HCT116 (cell line): ENCODE data around the gene NCAPD2. TPM values are rescaled to one million over a fixed set of nuclear protein-coding genes. Genes with fewer than 3 reads are reported as not detected.
"Not testable (repeated sequence)": the region's sequence is repeated elsewhere in the genome, so short reads cannot be mapped to it uniquely, and the experiment has no call there.

Source experiments
- ATAC-seq: fragments of 200-7000 bp; cut with Tn5 transposase; 2 replicates; pipeline ENCODE4 v1.9.1; 2020; ENCODE audit warnings: mild to moderate bottlenecking, moderate library complexity
- BruUV-seq: library from RNA; stranded (reverse); fragments of 400-500 nt; replicated peaks from 2 replicates; lab custom pipeline; 2021; lab: Mats Ljungman, UMichigan
- CTCF ChIA-PET: fragments of 300-600 bp; sonication (Branson Sonifier 250); formaldehyde crosslinking; loops from one replicate; lab custom pipeline; 2021; ENCODE audit warnings: antibody characterized with exemption; lab: Charles Lee
- POLR2A ChIA-PET: fragments of 300-600, 350-600 bp; sonication (Branson Sonifier 250); formaldehyde crosslinking; loops from one replicate; lab custom pipeline; 2021; ENCODE audit warnings: antibody characterized with exemption; lab: Charles Lee
- RAD21 ChIA-PET, 2 experiments: fragments of 300-600 bp; sonication (Branson Sonifier 250); formaldehyde crosslinking; loops; one replicate each; lab custom pipeline; 2023; ENCODE audit warnings: low total read pairs in 2 of 2; ENCODE audit not compliant: uncharacterized antibody in 2 of 2, unreplicated experiment in 2 of 2, low non-redundant PET in 1 of 2; lab: Charles Lee
- DNase-seq: peaks from one replicate; pipeline ENCODE4 v3.0.0-alpha.2; 2010; ENCODE audit warnings: low read depth, low spot score
- H2AFZ ChIP-seq: fragments of 200-600 bp; shearing (Covaris generic), sonication (generic); 2 replicates; pipeline ENCODE4 v1.6.1; 2017; ENCODE audit warnings: low read depth, mixed run types, mixed read lengths, antibody characterized with exemption, low read length; ENCODE audit not compliant: poor library complexity, severe bottlenecking
- H3K27ac ChIP-seq: 2 replicates; pipeline ENCODE4 v1.5.1; 2012; ENCODE audit warnings: low read depth, low read length
- H3K27me3 ChIP-seq: fragments of 200-600 bp; sonication (generic); 2 replicates; pipeline ENCODE4 v1.6.1; 2016; ENCODE audit warnings: mixed run types, low read length, mixed read lengths; ENCODE audit not compliant: insufficient read depth
- H3K36me3 ChIP-seq, 2 experiments: fragments of 200-500 bp in 1 of 2; fragments of 200-600 bp in 1 of 2; sonication (Bioruptor generic) in 1 of 2; sonication (generic) in 1 of 2; 2 replicates each; pipeline versions ENCODE4 v1.5.1 to v1.6.1; 2014 to 2016; ENCODE audit warnings: low read length in 2 of 2, inconsistent platforms in 1 of 2, mixed read lengths in 1 of 2, mixed run types in 1 of 2; ENCODE audit not compliant: insufficient read depth in 2 of 2, control insufficient read depth in 1 of 2
- H3K4me1 ChIP-seq, 2 experiments: fragments of 200-600 bp in 1 of 2; sonication (generic) in 1 of 2; 2 replicates each; pipeline versions ENCODE4 v1.5.1 to v1.6.1; 2012 to 2017; ENCODE audit warnings: low read length in 2 of 2, inconsistent platforms in 1 of 2, mild to moderate bottlenecking in 1 of 2, mixed read lengths in 1 of 2, mixed run types in 1 of 2, moderate library complexity in 1 of 2; ENCODE audit not compliant: insufficient read depth in 2 of 2, control insufficient read depth in 1 of 2
- H3K4me2 ChIP-seq: fragments of 200-600 bp; sonication (generic); 2 replicates; pipeline ENCODE4 v1.6.1; 2017; ENCODE audit warnings: mixed run types, low read length, mixed read lengths
- H3K4me3 ChIP-seq, 2 experiments: fragments of 200-600 bp in 1 of 2; sonication (generic) in 1 of 2; replicated peaks in 1 of 2; 2 replicates each; pipeline ENCODE4 v1.5.1; 2011 to 2016; ENCODE audit warnings: low read length in 2 of 2, control low read depth in 1 of 2, low read depth in 1 of 2, mild to moderate bottlenecking in 1 of 2, mixed read lengths in 1 of 2, mixed run types in 1 of 2
- H3K79me2 ChIP-seq: fragments of 200-600 bp; sonication (generic); 2 replicates; pipeline ENCODE4 v1.6.1; 2017; ENCODE audit warnings: mild to moderate bottlenecking, mixed run types, low read length, moderate library complexity, mixed read lengths; ENCODE audit not compliant: insufficient read depth
- H3K9ac ChIP-seq: fragments of 200-600 bp; sonication (generic); 2 replicates; pipeline ENCODE4 v1.6.1; 2016; ENCODE audit warnings: low read length, mixed read lengths
- H3K9me2 ChIP-seq: fragments of 200-600 bp; sonication (generic), shearing (Covaris generic); 2 replicates; pipeline ENCODE4 v1.6.1; 2017; ENCODE audit warnings: mixed run types, mild to moderate bottlenecking, moderate library complexity; ENCODE audit not compliant: insufficient read depth
- H3K9me3 ChIP-seq, 2 experiments: fragments of 200-500 bp in 1 of 2; fragments of 200-600 bp in 1 of 2; sonication (Bioruptor generic) in 1 of 2; sonication (generic) in 1 of 2; 2 replicates each; pipeline ENCODE4 v1.6.1; 2014 to 2017; ENCODE audit warnings: low read length in 2 of 2, mixed read lengths in 2 of 2, inconsistent platforms in 1 of 2, low read depth in 1 of 2, mild to moderate bottlenecking in 1 of 2, mixed run types in 1 of 2, moderate library complexity in 1 of 2; ENCODE audit not compliant: control insufficient read depth in 1 of 2, insufficient read depth in 1 of 2
- H4K20me1 ChIP-seq: fragments of 200-600 bp; sonication (generic), shearing (Covaris generic); 2 replicates; pipeline ENCODE4 v1.6.1; 2017; ENCODE audit warnings: mixed run types, mild to moderate bottlenecking, moderate library complexity; ENCODE audit not compliant: insufficient read depth
- CBX3 ChIP-seq: IDR thresholded peaks from 2 replicates; pipeline ENCODE4 v1.6.1; 2012; ENCODE audit warnings: low read depth
- CEBPB ChIP-seq: IDR thresholded peaks from 2 replicates; pipeline ENCODE4 v1.6.1; 2012; ENCODE audit warnings: low read depth
- EZH2phosphoT487 ChIP-seq: fragments of 200-600 bp; IDR thresholded peaks from 2 replicates; pipeline ENCODE4 v1.6.1; 2018; ENCODE audit warnings: antibody characterized with exemption, borderline replicate concordance
- POLR2A ChIP-seq: IDR thresholded peaks from 2 replicates; pipeline ENCODE4 v1.7.0; 2011; ENCODE audit warnings: borderline replicate concordance; ENCODE audit not compliant: insufficient read depth, insufficient read length; ENCODE audit errors: extremely low read depth
- SIN3A ChIP-seq: IDR thresholded peaks from 2 replicates; pipeline ENCODE4 v1.6.1; 2012; ENCODE audit warnings: low read depth
- intact Hi-C: fragments of 100-400 bp; cut with micrococcal nuclease; formaldehyde crosslinking; loops from 2 replicates; pipeline ENCODE4 v1.10.0; 2022
- total RNA-seq: library from RNA; stranded (reverse); gene quantifications from one replicate; pipeline ENCODE4 v1.2.1, GENCODE V29; 2021; ENCODE audit not compliant: unreplicated experiment

NCAPD2 gene
- total RNA-seq, 1 experiment from 2014 or later: 177 TPM

GRCh38 chr12:6471989-6472360, 21.9 kb upstream of the NCAPD2 start:
- intact Hi-C loops: loop anchor here (2.0 kb wide), 1 partner anchor 41 kb away; no protein-coding TSS in a partner anchor
- Histone ChIP-seq H3K9me3 (no peaks in the 10 kb centered on the region), H3K9me2 (no peaks in the 10 kb centered on the region), H3K9ac (no peak overlapping the region), H3K4me1 (peaks cover 11 to 27% of the 10 kb centered on the region in 2 experiments), H3K79me2 (no peaks in the 10 kb centered on the region; the same call in 1 of the 2 replicates), H3K27ac (no peak overlapping the region), H3K36me3 (no peaks in the 10 kb centered on the region), H2AFZ (peak overlapping the region; percentile 19), H3K4me3 (no peak overlapping the region), H3K27me3 (no peaks in the 10 kb centered on the region), H4K20me1 (no peaks in the 10 kb centered on the region), H3K4me2 (no peak overlapping the region)
- CTCF ChIA-PET: no interaction called here
- TF ChIP-seq EZH2phosphoT487: no peak
- TF ChIP-seq CEBPB: no peak
- no peak for ATAC-seq
- RAD21 ChIA-PET: no interaction called here
- POLR2A ChIA-PET: interaction anchor here (2.9 kb wide), 1 partner anchor 15 kb away, joined by 8 read pairs; no protein-coding TSS in a partner anchor
- no peak for DNase-seq
- no TSS peak for BruUV-seq

- no peak overlapping the region for H2AFZ ChIP-seq
- CTCF ChIA-PET: no interaction called here
- H3K9ac ChIP-seq: no peak overlapping the region
- ATAC-seq (no peak), DNase-seq (no peak)
- no peaks in the 10 kb centered on the region for H3K27me3 ChIP-seq
- no peak overlapping the region for H3K4me2 ChIP-seq
- intact Hi-C loops: no loop called here
- H3K79me2 ChIP-seq: no peaks in the 10 kb centered on the region; the same call in 1 of the 2 replicates
- TF ChIP-seq CEBPB: no peak
- no peak for TF ChIP-seq SIN3A
- no peak for TF ChIP-seq CBX3
- TF ChIP-seq POLR2A: no peak
- no peaks in the 10 kb centered on the region for H3K9me2 ChIP-seq
- H3K27ac ChIP-seq: no peak overlapping the region
- peaks cover 11 to 27% of the 10 kb centered on the region in 2 experiments for H3K4me1 ChIP-seq
- H3K9me3 ChIP-seq: no peaks in the 10 kb centered on the region
- no peaks in the 10 kb centered on the region for H4K20me1 ChIP-seq
- no TSS peak for BruUV-seq
- POLR2A ChIA-PET: no interaction called here
- H3K4me3 ChIP-seq: no peak overlapping the region
- RAD21 ChIA-PET: no interaction called here
- no peaks in the 10 kb centered on the region for H3K36me3 ChIP-seq
These were observed 21.4 kb upstream of the NCAPD2 start for GRCh38 chr12:6472491-6472890.

GRCh38 chr12:6475233-6475975, 18.5 kb upstream of the NCAPD2 start:
- POLR2A ChIA-PET: not testable (repeated sequence)

More at GRCh38 chr12:6475233-6475975, 18.5 kb upstream of the NCAPD2 start:
- BruUV-seq, RAD21 ChIA-PET, H3K9me3 ChIP-seq, DNase-seq, H3K4me2 ChIP-seq, H3K9ac ChIP-seq, H3K36me3 ChIP-seq, CTCF ChIA-PET, H3K79me2 ChIP-seq, H3K27ac ChIP-seq, H3K27me3 ChIP-seq, H2AFZ ChIP-seq, H4K20me1 ChIP-seq, ATAC-seq, H3K4me3 ChIP-seq, intact Hi-C loops, H3K9me2 ChIP-seq: not testable (repeated sequence)
- peaks cover 5 to 14% of the 10 kb centered on the region in 2 experiments for H3K4me1 ChIP-seq
